WTC11 (cell line): ENCODE results near the gene NBL1.

Experiments
- ATF1 ChIP-seq: sonication (generic); formaldehyde crosslinking; IDR thresholded peaks from 2 replicates; pipeline ENCODE4 v1.8.1; 2023; ENCODE audit warnings: mild to moderate bottlenecking, moderate library complexity, missing genetic modification reagents
- CBFB ChIP-seq: sonication (generic); formaldehyde crosslinking; IDR thresholded peaks from 2 replicates; pipeline ENCODE4 v1.8.1; 2022; ENCODE audit warnings: mild to moderate bottlenecking, low read depth, missing genetic modification reagents
- FOXJ3 ChIP-seq: sonication (generic); formaldehyde crosslinking; IDR thresholded peaks from 2 replicates; pipeline ENCODE4 v1.9.0; 2021; ENCODE audit warnings: missing genetic modification reagents, mild to moderate bottlenecking, borderline replicate concordance
- KAT7 ChIP-seq: sonication (generic); formaldehyde crosslinking; IDR thresholded peaks from 2 replicates; pipeline ENCODE4 v1.8.1; 2023; ENCODE audit warnings: missing genetic modification reagents, mild to moderate bottlenecking, borderline replicate concordance
- MXD4 ChIP-seq: fragments of 250-450 bp; sonication (Bioruptor Pico); IDR thresholded peaks from 2 replicates; pipeline ENCODE4 v1.8.0; 2021; ENCODE audit warnings: mild to moderate bottlenecking, moderate library complexity, borderline replicate concordance
- NR2C2 ChIP-seq: sonication (generic); formaldehyde crosslinking; IDR thresholded peaks from 2 replicates; pipeline ENCODE4 v1.8.0; 2022; ENCODE audit warnings: mild to moderate bottlenecking, missing genetic modification reagents
- TCF7 ChIP-seq: sonication (generic); formaldehyde crosslinking; IDR thresholded peaks from 2 replicates; pipeline ENCODE4 v1.8.0; 2022; ENCODE audit warnings: mild to moderate bottlenecking, low read depth, missing genetic modification reagents, moderate library complexity
- ZNF317 ChIP-seq: sonication (generic); formaldehyde crosslinking; IDR thresholded peaks from 2 replicates; pipeline ENCODE4 v1.8.1; 2023; ENCODE audit warnings: low read depth, mild to moderate bottlenecking, moderate library complexity, missing genetic modification reagents, borderline replicate concordance
- ZNF416 ChIP-seq: fragments of 250-450 bp; sonication (Bioruptor Pico); IDR thresholded peaks from 2 replicates; pipeline ENCODE4 v1.9.0; 2021; ENCODE audit warnings: mild to moderate bottlenecking, inconsistent platforms
- TF ChIP-seq, protein P1 (sequence below): sonication (generic); formaldehyde crosslinking; IDR thresholded peaks from 2 replicates; pipeline ENCODE4 v1.8.1; 2023; ENCODE audit warnings: mild to moderate bottlenecking, moderate library complexity, missing genetic modification reagents
- TF ChIP-seq, protein P2 (sequence below): fragments of 200-600 bp; IDR thresholded peaks from 2 replicates; pipeline ENCODE4 v1.8.0; 2022; ENCODE audit warnings: antibody characterized with exemption
- TF ChIP-seq, protein P3 (sequence below): sonication (generic); formaldehyde crosslinking; IDR thresholded peaks from 2 replicates; pipeline ENCODE4 v1.8.0; 2023; ENCODE audit warnings: missing genetic modification reagents

- TF ChIP-seq FOXJ3 (CRISPR knock-in tag) (no peak), NR2C2 (no peak), KAT7 (CRISPR knock-in tag) (no peak), ZNF317 (CRISPR knock-in tag) (no peak), ZNF416 (CRISPR knock-in tag) (no peak), MXD4 (CRISPR knock-in tag) (no peak), TCF7 (CRISPR knock-in tag) (no peak), CBFB (CRISPR knock-in tag) (no peak), ATF1 (CRISPR knock-in tag) (no peak)
- TF ChIP-seq, protein P1, sequence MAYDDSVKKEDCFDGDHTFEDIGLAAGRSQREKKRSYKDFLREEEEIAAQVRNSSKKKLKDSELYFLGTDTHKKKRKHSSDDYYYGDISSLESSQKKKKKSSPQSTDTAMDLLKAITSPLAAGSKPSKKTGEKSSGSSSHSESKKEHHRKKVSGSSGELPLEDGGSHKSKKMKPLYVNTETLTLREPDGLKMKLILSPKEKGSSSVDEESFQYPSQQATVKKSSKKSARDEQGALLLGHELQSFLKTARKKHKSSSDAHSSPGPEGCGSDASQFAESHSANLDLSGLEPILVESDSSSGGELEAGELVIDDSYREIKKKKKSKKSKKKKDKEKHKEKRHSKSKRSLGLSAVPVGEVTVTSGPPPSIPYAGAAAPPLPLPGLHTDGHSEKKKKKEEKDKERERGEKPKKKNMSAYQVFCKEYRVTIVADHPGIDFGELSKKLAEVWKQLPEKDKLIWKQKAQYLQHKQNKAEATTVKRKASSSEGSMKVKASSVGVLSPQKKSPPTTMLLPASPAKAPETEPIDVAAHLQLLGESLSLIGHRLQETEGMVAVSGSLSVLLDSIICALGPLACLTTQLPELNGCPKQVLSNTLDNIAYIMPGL (CRISPR knock-in tag), result no peak
- TF ChIP-seq, protein P2, sequence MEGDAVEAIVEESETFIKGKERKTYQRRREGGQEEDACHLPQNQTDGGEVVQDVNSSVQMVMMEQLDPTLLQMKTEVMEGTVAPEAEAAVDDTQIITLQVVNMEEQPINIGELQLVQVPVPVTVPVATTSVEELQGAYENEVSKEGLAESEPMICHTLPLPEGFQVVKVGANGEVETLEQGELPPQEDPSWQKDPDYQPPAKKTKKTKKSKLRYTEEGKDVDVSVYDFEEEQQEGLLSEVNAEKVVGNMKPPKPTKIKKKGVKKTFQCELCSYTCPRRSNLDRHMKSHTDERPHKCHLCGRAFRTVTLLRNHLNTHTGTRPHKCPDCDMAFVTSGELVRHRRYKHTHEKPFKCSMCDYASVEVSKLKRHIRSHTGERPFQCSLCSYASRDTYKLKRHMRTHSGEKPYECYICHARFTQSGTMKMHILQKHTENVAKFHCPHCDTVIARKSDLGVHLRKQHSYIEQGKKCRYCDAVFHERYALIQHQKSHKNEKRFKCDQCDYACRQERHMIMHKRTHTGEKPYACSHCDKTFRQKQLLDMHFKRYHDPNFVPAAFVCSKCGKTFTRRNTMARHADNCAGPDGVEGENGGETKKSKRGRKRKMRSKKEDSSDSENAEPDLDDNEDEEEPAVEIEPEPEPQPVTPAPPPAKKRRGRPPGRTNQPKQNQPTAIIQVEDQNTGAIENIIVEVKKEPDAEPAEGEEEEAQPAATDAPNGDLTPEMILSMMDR, result no peak
- TF ChIP-seq, protein P3, sequence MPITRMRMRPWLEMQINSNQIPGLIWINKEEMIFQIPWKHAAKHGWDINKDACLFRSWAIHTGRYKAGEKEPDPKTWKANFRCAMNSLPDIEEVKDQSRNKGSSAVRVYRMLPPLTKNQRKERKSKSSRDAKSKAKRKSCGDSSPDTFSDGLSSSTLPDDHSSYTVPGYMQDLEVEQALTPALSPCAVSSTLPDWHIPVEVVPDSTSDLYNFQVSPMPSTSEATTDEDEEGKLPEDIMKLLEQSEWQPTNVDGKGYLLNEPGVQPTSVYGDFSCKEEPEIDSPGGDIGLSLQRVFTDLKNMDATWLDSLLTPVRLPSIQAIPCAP (CRISPR knock-in tag), result no peak
Observed at GRCh38 chr1:19657511-19657910, 13.4 kb downstream of the NBL1 start.
